Fibroblast of lung (primary cell): ENCODE data around the gene PHC1. TPM values are rescaled to one million over a fixed set of nuclear protein-coding genes. Genes with fewer than 3 reads are reported as not detected.

ENCODE experiments used
- DNase-seq, 2 donors: peaks; one replicate each; pipeline versions ENCODE4 v3.0.0 to v3.0.0-alpha.2; 2010; ENCODE audit warnings: low read depth in 2 of 2
- H2AFZ ChIP-seq: 2 replicates; pipeline ENCODE4 v1.5.1; 2012; ENCODE audit warnings: low read length, control low read depth, inconsistent platforms
- H3K27ac ChIP-seq: 2 replicates; pipeline ENCODE4 v1.5.1; 2011; ENCODE audit warnings: low read length, control low read depth; ENCODE audit not compliant: insufficient read depth
- H3K27me3 ChIP-seq: 2 replicates; pipeline ENCODE4 v1.5.1; 2011; ENCODE audit warnings: mild to moderate bottlenecking, low read length; ENCODE audit not compliant: control insufficient read depth, insufficient read depth
- H3K36me3 ChIP-seq: 2 replicates; pipeline ENCODE4 v1.5.1; 2011; ENCODE audit warnings: low read length; ENCODE audit not compliant: control insufficient read depth, insufficient read depth
- H3K4me1 ChIP-seq: 2 replicates; pipeline ENCODE4 v1.5.1; 2011; ENCODE audit warnings: low read length; ENCODE audit not compliant: control insufficient read depth, insufficient read depth; ENCODE audit errors: extremely low read depth
- H3K4me2 ChIP-seq: 2 replicates; pipeline ENCODE4 v1.5.1; 2011; ENCODE audit warnings: low read length, control low read depth; ENCODE audit not compliant: insufficient read depth; ENCODE audit errors: extremely low read depth
- H3K4me3 ChIP-seq, 4 experiments: fragments of 200-600 bp in 1 of 4; sonication (generic) in 1 of 4; replicated peaks in 1 of 4; 2 replicates each; pipeline ENCODE4 v1.5.1; 2011 to 2016; ENCODE audit warnings: low read length in 4 of 4, low read depth in 3 of 4, mild to moderate bottlenecking in 3 of 4, control low read depth in 2 of 4, inconsistent platforms in 1 of 4, mixed read lengths in 1 of 4; ENCODE audit not compliant: insufficient read depth in 1 of 4; ENCODE audit errors: control extremely low read depth in 1 of 4
- H3K79me2 ChIP-seq: 2 replicates; pipeline ENCODE4 v1.5.1; 2012; ENCODE audit warnings: mild to moderate bottlenecking, low read length, inconsistent platforms; ENCODE audit not compliant: control insufficient read depth, insufficient read depth
- H3K9ac ChIP-seq: 2 replicates; pipeline ENCODE4 v1.5.1; 2011; ENCODE audit warnings: mild to moderate bottlenecking, low read length, control low read depth; ENCODE audit not compliant: insufficient read depth
- H3K9me3 ChIP-seq: 2 replicates; pipeline ENCODE4 v1.5.1; 2012; ENCODE audit warnings: low read depth, low read length; ENCODE audit not compliant: control insufficient read depth, insufficient read depth
- H4K20me1 ChIP-seq: 2 replicates; pipeline ENCODE4 v1.5.1; 2011; ENCODE audit warnings: low read length; ENCODE audit not compliant: control insufficient read depth, insufficient read depth; ENCODE audit errors: extremely low read depth
- EZH2 ChIP-seq: IDR thresholded peaks from 2 replicates; pipeline ENCODE4 v1.5.1; 2012; ENCODE audit warnings: low read length, control low read depth, mild to moderate bottlenecking; ENCODE audit errors: missing control alignments
- polyA plus RNA-seq, 2 donors: library from polyadenylated mRNA; depleted of rRNA in 1 of 2; stranded (reverse) in 1 of 2; unstranded in 1 of 2; fragments of >200 nt; gene quantifications; 2 replicates each; pipeline ENCODE4 v1.2.1, GENCODE V29; 2011 to 2012; ENCODE audit warnings: missing spikeins in 1 of 2
- total RNA-seq: library from RNA; depleted of rRNA; stranded (reverse); fragments of >200 nt; gene quantifications from 2 replicates; pipeline ENCODE4 v1.2.1, GENCODE V29; 2014
- TF ChIP-seq, protein P1 (sequence below), 2 donors: IDR thresholded peaks in 1 of 2; conservative IDR thresholded peaks in 1 of 2; 1 replicate in 1 of 2; 2 replicates in 1 of 2; pipeline ENCODE4 v1.5.1; 2011 to 2012; ENCODE audit warnings: low read length in 2 of 2, control low read depth in 1 of 2, inconsistent platforms in 1 of 2, low read depth in 1 of 2, mild to moderate bottlenecking in 1 of 2

PHC1 gene
- total and polyA plus RNA-seq, 2 donors (not counting 1 experiment from before 2014, with no cell fraction given) = 15.2 to 21.4 TPM

DNA sequence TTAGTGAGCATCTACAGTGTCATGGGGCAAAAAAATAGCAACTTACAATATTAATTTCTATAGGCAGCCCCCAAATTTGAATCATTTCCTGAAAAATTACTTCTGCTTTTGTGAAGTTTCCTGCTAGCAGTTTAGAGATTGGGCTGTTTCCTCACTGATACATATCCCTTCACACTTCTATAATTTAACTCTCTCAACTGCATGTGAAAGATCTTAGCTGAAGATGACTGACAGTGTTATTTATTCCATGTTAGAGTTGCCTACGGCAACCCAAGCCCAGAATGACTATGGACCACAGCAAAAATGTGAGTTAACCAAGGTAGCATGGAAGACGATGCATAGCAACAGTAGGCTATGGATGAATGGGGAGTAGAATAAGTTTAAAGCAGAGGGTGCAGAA lies 75.1 kb downstream of the PHC1 start, which contains the start of gene KLRG1:
KLRG1 (plus strand) TSS at position 134 of the 400 bp plus-strand sequence; CDS start at position 224, 90 bp downstream.
- DNase-seq = no peak
- H3K36me3 ChIP-seq = no peaks in the 10 kb centered on the region
- no peak within 1 kb of the TSS for H3K4me2 ChIP-seq
- H3K79me2 ChIP-seq = no peaks in the 10 kb centered on the region
- H2AFZ ChIP-seq = no peak within 1 kb of the TSS
- no peak within 1 kb of the TSS for H3K9ac ChIP-seq
- H3K4me3 ChIP-seq = no peak within 1 kb of the TSS
- H3K4me1 ChIP-seq = no peaks in the 10 kb centered on the region
- no peaks in the 10 kb centered on the region for H4K20me1 ChIP-seq
- no peak within 1 kb of the TSS for H3K27ac ChIP-seq
- no peak for TF ChIP-seq EZH2
- TF ChIP-seq, protein P1, sequence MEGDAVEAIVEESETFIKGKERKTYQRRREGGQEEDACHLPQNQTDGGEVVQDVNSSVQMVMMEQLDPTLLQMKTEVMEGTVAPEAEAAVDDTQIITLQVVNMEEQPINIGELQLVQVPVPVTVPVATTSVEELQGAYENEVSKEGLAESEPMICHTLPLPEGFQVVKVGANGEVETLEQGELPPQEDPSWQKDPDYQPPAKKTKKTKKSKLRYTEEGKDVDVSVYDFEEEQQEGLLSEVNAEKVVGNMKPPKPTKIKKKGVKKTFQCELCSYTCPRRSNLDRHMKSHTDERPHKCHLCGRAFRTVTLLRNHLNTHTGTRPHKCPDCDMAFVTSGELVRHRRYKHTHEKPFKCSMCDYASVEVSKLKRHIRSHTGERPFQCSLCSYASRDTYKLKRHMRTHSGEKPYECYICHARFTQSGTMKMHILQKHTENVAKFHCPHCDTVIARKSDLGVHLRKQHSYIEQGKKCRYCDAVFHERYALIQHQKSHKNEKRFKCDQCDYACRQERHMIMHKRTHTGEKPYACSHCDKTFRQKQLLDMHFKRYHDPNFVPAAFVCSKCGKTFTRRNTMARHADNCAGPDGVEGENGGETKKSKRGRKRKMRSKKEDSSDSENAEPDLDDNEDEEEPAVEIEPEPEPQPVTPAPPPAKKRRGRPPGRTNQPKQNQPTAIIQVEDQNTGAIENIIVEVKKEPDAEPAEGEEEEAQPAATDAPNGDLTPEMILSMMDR (conservative IDR thresholded peaks at IDR 0.05 in 1 of 2, IDR thresholded peaks at IDR 0.05 in 1 of 2; ENCODE audit: low read depth in 1 of 2, low read length in 2 of 2) = no peak
- H3K27me3 ChIP-seq = no peaks in the 10 kb centered on the region
- no peaks in the 10 kb centered on the region for H3K9me3 ChIP-seq

Other genes starting within 250 kb of the PHC1 start
- gene RIMKLB, start 216.5 kb upstream of the PHC1 start, total RNA-seq = 13.0 and 13.4 TPM in 2 replicates
- 13.0 and 22.3 TPM in 2 replicates for gene RIMKLB, start 216.5 kb upstream of the PHC1 start, polyA plus RNA-seq
- not detected in 2 replicates for gene A2ML1, start 91.9 kb upstream of the PHC1 start, total RNA-seq
- gene A2ML1, start 91.9 kb upstream of the PHC1 start, polyA plus RNA-seq = not detected in 2 replicates
- 292 and 338 TPM in 2 replicates for gene M6PR, start 35.1 kb downstream of the PHC1 start, total RNA-seq
- gene M6PR, start 35.1 kb downstream of the PHC1 start, polyA plus RNA-seq = 102 and 114 TPM in 2 replicates
- 1.0 and 1.8 TPM in 2 replicates for gene KLRG1, start 75.0 kb downstream of the PHC1 start, total RNA-seq
- 0.45 and 1.0 TPM in 2 replicates for gene KLRG1, start 75.0 kb downstream of the PHC1 start, polyA plus RNA-seq
- 95.0 and 239 TPM in 2 replicates for gene A2M, start 201.4 kb downstream of the PHC1 start, total RNA-seq
- gene A2M, start 201.4 kb downstream of the PHC1 start, polyA plus RNA-seq = 77.6 and 300 TPM in 2 replicates